ENCODE measurements around the gene TOX4. TPM values are rescaled to one million over a fixed set of nuclear protein-coding genes. Genes with fewer than 3 reads are reported as not detected.
"Not testable (repeated sequence)": the region's sequence is repeated elsewhere in the genome, so short reads cannot be mapped to it uniquely, and the experiment has no call there.

Gene TOX4
- total RNA-seq, 2 experiments from 2014 or later: 65.2 to 65.8 TPM

- ATAC-seq (no peak), DNase-seq (no peak)
- Mint-ChIP-seq H3K36me3 (ENCODE audit: low read depth) (no peaks in the 10 kb centered on the region), H3K9me3 (no peaks in the 10 kb centered on the region), H3K4me3 (no peak overlapping the region), H3K27ac (no peak overlapping the region), H3K4me1 (ENCODE audit: low read depth) (peaks cover 10% of the 10 kb centered on the region), H3K27me3 (peaks cover 34% of the 10 kb centered on the region)
- intact Hi-C loops (cut with micrococcal nuclease): no loop called here
- no peak for TF ChIP-seq CTCF (IDR thresholded peaks at IDR 0.05)
- ChIA-PET CTCF (no interaction called here), POLR2A (no interaction called here)
Observed at GRCh38 chr14:21539189-21539940, 62.4 kb downstream of the TOX4 start.

GRCh38 chr14:21541413-21542074 is 64.5 kb downstream of the TOX4 start:
- Mint-ChIP-seq H3K4me1 (ENCODE audit: low read depth) (peaks cover 5% of the 10 kb centered on the region), H3K27ac (no peak overlapping the region), H3K27me3 (peaks cover 22% of the 10 kb centered on the region), H3K9me3 (no peaks in the 10 kb centered on the region), H3K4me3 (no peak overlapping the region), H3K36me3 (ENCODE audit: low read depth) (no peaks in the 10 kb centered on the region)
- no peak for ATAC-seq
- TF ChIP-seq CTCF (IDR thresholded peaks at IDR 0.05): no peak
- CTCF ChIA-PET: no interaction called here
- intact Hi-C loops (cut with micrococcal nuclease): no loop called here
- no peak for DNase-seq
- POLR2A ChIA-PET: interaction anchor here (0.7 kb wide), 1 partner anchor 30 kb away, joined by 3 read pairs; the partner anchor contains the start of gene METTL3

GRCh38 chr14:21543521-21543960 is 66.5 kb downstream of the TOX4 start:
- POLR2A ChIA-PET: no interaction called here
- ATAC-seq (no peak), DNase-seq (no peak)
- intact Hi-C loops (cut with micrococcal nuclease): no loop called here
- H3K27me3 Mint-ChIP-seq: peaks cover 11% of the 10 kb centered on the region
- H3K36me3 Mint-ChIP-seq (ENCODE audit: low read depth): no peaks in the 10 kb centered on the region
- TF ChIP-seq CTCF (IDR thresholded peaks at IDR 0.05): no peak
- no peak overlapping the region for H3K27ac Mint-ChIP-seq
- H3K4me3 Mint-ChIP-seq: no peak overlapping the region
- CTCF ChIA-PET: no interaction called here
- H3K9me3 Mint-ChIP-seq: no peaks in the 10 kb centered on the region
- H3K4me1 Mint-ChIP-seq (ENCODE audit: low read depth): no peaks in the 10 kb centered on the region

- H3K9me3 Mint-ChIP-seq: no peaks in the 10 kb centered on the region
- POLR2A ChIA-PET: no interaction called here
- H3K4me1 Mint-ChIP-seq (ENCODE audit: low read depth): no peaks in the 10 kb centered on the region
- intact Hi-C loops (cut with micrococcal nuclease): no loop called here
- no peak overlapping the region for H3K27ac Mint-ChIP-seq
- H3K27me3 Mint-ChIP-seq: peaks cover 10% of the 10 kb centered on the region
- no peak overlapping the region for H3K4me3 Mint-ChIP-seq
- ATAC-seq (no peak), DNase-seq (no peak)
- no peaks in the 10 kb centered on the region for H3K36me3 Mint-ChIP-seq (ENCODE audit: low read depth)
- CTCF ChIA-PET: no interaction called here
- no peak for TF ChIP-seq CTCF (IDR thresholded peaks at IDR 0.05)
Observed at GRCh38 chr14:21543963-21544362, 67.0 kb downstream of the TOX4 start.

GRCh38 chr14:21544588-21544987 is 67.6 kb downstream of the TOX4 start:
- H3K4me3 Mint-ChIP-seq; H3K4me1 Mint-ChIP-seq (ENCODE audit: low read depth); H3K27ac Mint-ChIP-seq; CTCF ChIA-PET; ATAC-seq; intact Hi-C loops (cut with micrococcal nuclease); H3K27me3 Mint-ChIP-seq; H3K36me3 Mint-ChIP-seq (ENCODE audit: low read depth); POLR2A ChIA-PET; H3K9me3 Mint-ChIP-seq; DNase-seq: not testable (repeated sequence)

Other genes with a start within 250 kb of the TOX4 start
- gene HNRNPC, start 207.8 kb upstream of the TOX4 start, total RNA-seq: 1,000 to 10,000 TPM; 1,078 to 1,115 TPM
- gene RPGRIP1, start 197.1 kb upstream of the TOX4 start, total RNA-seq: not detected
- gene SUPT16H, start 93.2 kb upstream of the TOX4 start, total RNA-seq: 100 to 1,000 TPM; 171 to 173 TPM
- gene CHD8, start 21.1 kb upstream of the TOX4 start, total RNA-seq: 10 to 100 TPM; 82.3 to 85.3 TPM
- 10 to 100 TPM; 18.2 to 19.8 TPM for gene RAB2B, start 236 bp upstream of the TOX4 start, total RNA-seq
- 10 to 100 TPM; 66.7 to 70.8 TPM for gene METTL3, start 34.1 kb downstream of the TOX4 start, total RNA-seq
- gene SALL2, start 49.2 kb downstream of the TOX4 start, total RNA-seq: 1 to 10 TPM; 2.9 to 3.5 TPM
- gene OR10G3, start 102.9 kb downstream of the TOX4 start, total RNA-seq: not detected
- gene OR10G2, start 157.7 kb downstream of the TOX4 start, total RNA-seq: not detected
- gene OR4E2, start 176.6 kb downstream of the TOX4 start, total RNA-seq: not detected
- not detected for gene OR4E1, start 196.6 kb downstream of the TOX4 start, total RNA-seq

Data from activated CD8-positive, alpha-beta T cell treated with anti-CD3 and anti-CD28 coated beads for 36 hours (primary cell).